ENCODE results near the gene CIDEA.

DNA sequence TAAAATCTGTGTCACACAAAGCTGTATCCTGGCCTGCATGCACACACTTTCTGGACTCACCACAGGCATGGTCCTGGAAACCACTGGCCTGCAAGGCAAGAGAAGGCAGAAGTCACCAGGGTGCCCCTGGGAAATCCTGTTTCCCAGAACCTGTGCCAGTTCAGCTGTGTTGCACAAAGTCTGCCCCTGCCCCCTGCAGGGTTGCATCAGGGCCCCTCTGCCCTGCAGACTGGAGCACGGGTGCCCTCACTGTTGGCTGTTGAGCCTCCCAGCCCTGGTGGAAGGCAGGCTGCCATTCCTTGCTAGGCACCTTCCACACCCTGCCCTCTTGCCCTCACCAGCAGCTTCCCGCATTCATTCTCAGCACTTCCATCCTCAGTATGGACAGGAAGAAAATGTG lies 35.9 kb downstream of the CIDEA start:
- TF ChIP-seq, protein P1, sequence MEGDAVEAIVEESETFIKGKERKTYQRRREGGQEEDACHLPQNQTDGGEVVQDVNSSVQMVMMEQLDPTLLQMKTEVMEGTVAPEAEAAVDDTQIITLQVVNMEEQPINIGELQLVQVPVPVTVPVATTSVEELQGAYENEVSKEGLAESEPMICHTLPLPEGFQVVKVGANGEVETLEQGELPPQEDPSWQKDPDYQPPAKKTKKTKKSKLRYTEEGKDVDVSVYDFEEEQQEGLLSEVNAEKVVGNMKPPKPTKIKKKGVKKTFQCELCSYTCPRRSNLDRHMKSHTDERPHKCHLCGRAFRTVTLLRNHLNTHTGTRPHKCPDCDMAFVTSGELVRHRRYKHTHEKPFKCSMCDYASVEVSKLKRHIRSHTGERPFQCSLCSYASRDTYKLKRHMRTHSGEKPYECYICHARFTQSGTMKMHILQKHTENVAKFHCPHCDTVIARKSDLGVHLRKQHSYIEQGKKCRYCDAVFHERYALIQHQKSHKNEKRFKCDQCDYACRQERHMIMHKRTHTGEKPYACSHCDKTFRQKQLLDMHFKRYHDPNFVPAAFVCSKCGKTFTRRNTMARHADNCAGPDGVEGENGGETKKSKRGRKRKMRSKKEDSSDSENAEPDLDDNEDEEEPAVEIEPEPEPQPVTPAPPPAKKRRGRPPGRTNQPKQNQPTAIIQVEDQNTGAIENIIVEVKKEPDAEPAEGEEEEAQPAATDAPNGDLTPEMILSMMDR (IDR thresholded peaks at IDR 0.05), result no peak
- TF ChIP-seq POLR2A (IDR thresholded peaks at IDR 0.05) (no peak), POLR2AphosphoS5 (IDR thresholded peaks at IDR 0.05) (no peak)

Data from breast epithelium (tissue), 3 donors.